RCC 7860 (cell line): ENCODE measurements around the gene DVL2.
A peak's percentile ranks its signal among the peaks of the same experiment; 100 is the strongest.
"Not testable (repeated sequence)": the region's sequence is repeated elsewhere in the genome, so short reads cannot be mapped to it uniquely, and the experiment has no call there.

Experiments used
- DNase-seq: peaks from one replicate; pipeline ENCODE4 v3.0.0-alpha.2; 2015; ENCODE audit warnings: low spot score
- FAIRE-seq: peaks from 2 replicates; lab custom pipeline; 2012; peaks lifted over from hg19 to GRCh38; lab: Jason Lieb, UNC

DVL2 gene

GRCh38 chr17:7204336-7204735 lies 30.0 kb downstream of the DVL2 start:
- DNase-seq: no peak
- no peak for FAIRE-seq

- FAIRE-seq (no peak), DNase-seq (no peak)
Observed at GRCh38 chr17:7203391-7203790, 30.9 kb downstream of the DVL2 start.

DNA sequence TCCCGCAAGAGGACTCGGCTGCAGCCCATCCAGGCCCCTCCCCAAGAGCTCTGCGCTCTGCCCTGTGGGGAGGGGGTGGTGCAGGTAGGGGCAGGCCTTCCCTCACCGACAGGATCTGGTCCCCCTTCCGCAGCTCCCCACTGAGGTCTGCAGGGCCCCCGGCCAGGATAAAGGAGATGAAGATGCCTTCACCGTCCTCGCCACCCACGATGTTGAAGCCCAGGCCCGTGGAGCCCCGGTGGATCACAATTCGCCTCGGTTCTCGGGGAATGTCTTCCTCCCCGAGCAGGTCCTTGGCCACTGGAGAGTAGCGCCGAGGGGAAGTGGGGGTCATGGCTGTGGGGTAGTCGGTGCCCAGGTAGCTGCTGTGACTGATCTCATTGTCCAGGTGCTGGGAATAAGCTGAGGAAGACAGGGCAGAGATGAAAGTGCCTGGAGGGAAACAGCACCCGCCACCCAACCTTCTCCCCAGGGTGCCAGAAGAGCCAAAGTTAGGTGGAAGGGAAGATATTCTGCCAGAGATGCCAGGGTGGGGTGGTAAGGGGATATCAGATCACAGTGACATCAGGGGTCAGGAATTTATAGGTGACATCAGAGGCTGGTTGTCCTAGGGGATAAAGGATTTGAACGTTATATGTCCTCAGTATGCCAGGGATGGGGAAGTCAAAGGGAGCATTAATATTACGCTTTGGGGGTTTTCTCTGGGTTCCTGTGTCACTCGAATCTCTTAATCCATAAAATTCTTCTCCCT lies 37.5 kb downstream of the DVL2 start:
- DNase-seq: no peak
- FAIRE-seq: no peak

GRCh38 chr17:7195971-7196370 lies 38.3 kb downstream of the DVL2 start:
- FAIRE-seq: no peak
- DNase-seq: no peak

- FAIRE-seq: no peak
- no peak for DNase-seq
Observed at GRCh38 chr17:7192271-7192937, 41.9 kb downstream of the DVL2 start.

- DNase-seq: no peak
- no peak for FAIRE-seq
Observed at GRCh38 chr17:7191571-7192270, 42.6 kb downstream of the DVL2 start.

DNA sequence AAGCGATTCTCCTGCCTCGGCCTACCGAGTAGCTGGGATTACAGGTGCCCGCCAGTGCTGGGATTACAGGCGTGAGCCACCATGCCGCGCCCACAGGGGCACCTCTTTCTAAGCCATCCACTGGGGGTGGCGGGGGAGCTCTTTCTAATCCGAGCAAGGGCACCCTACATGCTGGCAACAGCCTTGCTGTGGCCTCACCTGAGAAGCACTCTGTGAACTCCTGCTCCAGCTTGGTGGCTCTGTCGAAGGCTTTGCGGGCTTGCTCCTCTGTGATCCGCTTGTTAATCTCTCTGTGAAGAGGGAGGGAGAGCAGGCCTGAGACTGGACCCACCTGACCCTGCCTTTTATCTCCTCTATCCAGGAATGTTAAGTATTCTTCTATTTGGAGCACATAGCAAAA lies 43.2 kb downstream of the DVL2 start:
- FAIRE-seq: no peak
- no peak for DNase-seq

GRCh38 chr17:7190276-7190917 lies 43.9 kb downstream of the DVL2 start:
- no peak for DNase-seq
- FAIRE-seq: no peak

DNA sequence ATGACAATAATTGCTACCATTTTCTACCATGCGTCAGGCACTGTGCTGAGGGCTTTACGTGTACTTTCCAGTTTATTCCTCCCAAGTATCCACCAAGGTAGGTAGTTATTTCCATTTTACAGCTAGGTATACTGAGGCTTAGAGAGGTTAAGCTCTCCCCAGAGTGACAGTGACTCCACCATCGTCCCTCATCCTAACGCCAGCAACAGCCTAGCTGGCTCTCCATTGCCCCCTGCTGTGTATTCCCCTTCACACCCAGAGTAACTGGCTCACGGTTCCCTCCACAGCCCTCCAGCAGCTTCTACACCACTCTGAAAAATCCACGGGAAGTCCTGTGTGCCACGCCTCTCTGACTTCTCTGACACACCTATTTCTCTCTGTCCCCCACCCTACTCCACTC lies 48.1 kb downstream of the DVL2 start:
- no peak for FAIRE-seq
- DNase-seq: no peak

GRCh38 chr17:7184647-7185046 lies 49.7 kb downstream of the DVL2 start:
- DNase-seq (no peak), FAIRE-seq (no peak)

- FAIRE-seq (peak; percentile 75), DNase-seq (peak; percentile 74)
Observed at GRCh38 chr17:7184091-7184488, 50.2 kb downstream of the DVL2 start.

- DNase-seq: no peak
- no peak for FAIRE-seq
Observed at GRCh38 chr17:7183433-7184090, 50.8 kb downstream of the DVL2 start.

- not testable (repeated sequence) for FAIRE-seq, DNase-seq
Observed at GRCh38 chr17:7182101-7182500, 52.2 kb downstream of the DVL2 start.

DNA sequence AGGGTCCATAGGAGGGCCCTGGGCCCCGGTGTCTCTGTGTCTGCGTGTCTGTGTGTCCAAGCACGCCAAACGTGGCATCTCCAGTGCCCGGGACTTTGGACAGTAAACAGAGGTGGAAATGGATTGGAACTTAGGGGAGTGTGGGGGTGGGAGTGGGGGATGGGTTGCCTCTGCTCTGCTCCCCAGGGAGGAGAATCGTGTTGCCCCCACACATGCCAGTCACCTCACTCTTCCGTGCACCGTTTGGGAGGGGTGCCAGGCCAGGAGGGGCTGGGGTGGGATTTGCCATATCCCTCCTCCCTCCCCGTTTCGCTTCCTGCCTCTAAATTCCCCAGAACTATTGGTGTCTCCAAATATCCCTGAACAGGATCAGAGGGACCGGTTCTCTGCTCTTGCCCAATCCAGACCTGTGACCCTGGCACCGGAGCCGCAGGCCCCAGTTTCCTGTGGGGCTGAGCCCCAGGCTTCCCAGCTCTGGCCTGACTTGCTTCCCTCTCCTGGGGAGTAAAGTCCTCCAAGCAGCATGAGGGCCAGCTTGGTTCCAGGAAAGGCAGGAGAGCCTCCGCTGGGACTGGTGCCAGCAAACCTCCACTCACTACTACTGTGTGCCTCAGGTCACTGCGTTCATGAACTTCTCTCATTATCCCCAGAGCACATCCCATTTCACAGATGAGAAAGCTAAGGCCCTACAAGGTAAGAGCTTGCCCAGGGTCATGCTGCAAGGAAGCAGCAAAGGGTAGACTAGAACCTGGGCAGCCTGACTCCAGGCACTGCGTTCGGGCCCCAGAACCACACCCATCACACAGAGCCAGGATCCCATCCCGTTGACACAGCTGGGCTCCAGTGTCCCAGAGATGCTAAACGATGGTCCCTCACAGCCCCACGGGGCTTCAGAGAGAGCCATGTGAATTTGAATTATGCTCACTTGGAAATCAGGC lies 54.7 kb downstream of the DVL2 start, which contains the start of gene ASGR1:
TSS of gene ASGR1 (minus strand) at position 54 of the 938 bp plus-strand sequence. CDS start 807 bp downstream, outside the sequence.
- no peak for DNase-seq
- no peak for FAIRE-seq

- no peak for FAIRE-seq
- no peak for DNase-seq
Observed at GRCh38 chr17:7178973-7179316, 55.4 kb downstream of the DVL2 start.

DNA sequence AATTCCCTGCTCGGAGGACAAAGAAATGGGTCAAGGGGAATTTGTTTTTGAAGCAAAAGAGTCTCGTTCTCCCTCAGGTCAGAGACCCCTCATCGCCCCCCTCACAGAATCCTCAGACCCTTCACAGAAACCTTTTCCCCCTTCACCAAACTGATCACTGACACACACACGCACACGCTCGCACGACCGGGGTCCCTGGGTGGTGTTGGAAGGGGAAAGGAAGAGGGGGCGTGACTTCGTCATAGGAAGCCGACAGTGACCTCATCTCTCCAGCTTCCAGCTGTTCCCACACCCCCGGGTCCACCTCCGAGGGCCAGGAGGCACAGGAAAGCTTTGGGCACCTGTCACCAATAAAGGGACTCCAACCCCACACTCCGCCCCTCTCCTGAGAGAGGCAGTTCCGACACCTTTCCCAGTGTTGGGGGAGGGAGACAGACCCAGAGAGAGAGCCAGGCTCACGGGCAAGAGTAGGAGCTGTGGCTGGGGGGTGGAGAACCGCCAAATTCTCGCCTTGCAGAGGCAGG lies 56.3 kb downstream of the DVL2 start:
- FAIRE-seq (no peak), DNase-seq (no peak)

DNA sequence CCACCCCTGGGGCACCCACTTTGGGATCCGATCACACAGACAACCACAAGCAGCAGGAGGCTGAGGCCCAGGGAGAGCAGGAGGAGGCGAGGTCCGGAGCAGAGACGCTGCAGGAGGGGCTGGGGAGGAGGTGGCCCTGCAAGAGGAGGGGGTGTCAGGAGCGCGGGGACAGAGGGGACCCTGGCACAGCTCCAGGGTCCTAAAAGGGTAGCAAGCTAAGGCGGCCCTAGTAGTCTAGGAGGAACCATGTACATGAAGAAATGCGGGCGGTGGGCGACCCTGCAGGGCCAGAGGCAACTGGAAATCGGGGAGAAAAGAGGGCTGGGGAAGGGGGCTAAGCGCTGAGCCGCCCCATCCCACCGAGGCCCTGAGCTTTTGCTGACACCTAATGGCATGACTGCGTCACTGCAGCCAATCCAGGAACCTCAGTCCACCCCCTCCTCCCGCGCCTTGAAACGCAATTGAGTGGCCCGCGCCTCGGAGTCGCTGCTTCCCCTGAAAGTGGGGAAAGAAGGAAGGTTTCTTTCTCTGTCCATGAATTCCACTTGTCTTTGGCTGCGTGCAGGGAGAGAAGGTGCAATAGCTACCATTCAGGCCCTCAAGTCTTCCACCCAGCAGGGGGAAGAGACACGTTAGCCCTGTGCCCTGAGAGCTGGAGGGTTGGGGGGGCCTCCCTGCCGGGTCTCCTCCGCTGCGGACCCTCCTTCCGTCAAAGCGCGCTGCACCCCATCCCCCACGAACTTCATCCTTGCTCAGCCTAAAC lies 56.9 kb downstream of the DVL2 start:
- FAIRE-seq (no peak), DNase-seq (no peak)

- FAIRE-seq (no peak), DNase-seq (no peak)
Observed at GRCh38 chr17:7176841-7177190, 57.5 kb downstream of the DVL2 start.
